GM04503 (cell line): ENCODE results near the gene SH3PXD2B.
"Not testable (repeated sequence)": the region's sequence is repeated elsewhere in the genome, so short reads cannot be mapped to it uniquely, and the experiment has no call there.

ENCODE experiments used
- DNase-seq: peaks from one replicate; pipeline ENCODE4 v3.0.0-alpha.2; 2012; ENCODE audit warnings: low read depth

Gene SH3PXD2B

DNA sequence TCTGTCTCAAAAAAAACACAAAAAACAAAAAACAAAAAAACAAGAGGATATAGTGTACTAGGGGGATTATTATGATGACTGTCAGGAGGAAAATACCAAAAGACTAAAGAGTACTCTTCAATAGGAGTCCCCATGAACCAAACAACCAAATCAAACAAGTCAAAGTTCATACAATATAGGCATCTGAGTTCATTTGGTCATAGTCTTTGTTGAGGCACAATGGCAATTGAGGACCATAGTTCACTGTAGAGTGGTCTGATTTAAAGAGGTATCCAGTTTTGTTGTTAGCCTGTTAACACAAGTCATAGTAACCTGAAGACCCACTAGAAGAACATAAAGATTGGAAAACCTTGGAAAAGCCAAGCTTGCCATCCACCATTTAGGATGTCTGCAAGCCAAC, 159.5 kb downstream of the SH3PXD2B start:
- no peak for DNase-seq

DNA sequence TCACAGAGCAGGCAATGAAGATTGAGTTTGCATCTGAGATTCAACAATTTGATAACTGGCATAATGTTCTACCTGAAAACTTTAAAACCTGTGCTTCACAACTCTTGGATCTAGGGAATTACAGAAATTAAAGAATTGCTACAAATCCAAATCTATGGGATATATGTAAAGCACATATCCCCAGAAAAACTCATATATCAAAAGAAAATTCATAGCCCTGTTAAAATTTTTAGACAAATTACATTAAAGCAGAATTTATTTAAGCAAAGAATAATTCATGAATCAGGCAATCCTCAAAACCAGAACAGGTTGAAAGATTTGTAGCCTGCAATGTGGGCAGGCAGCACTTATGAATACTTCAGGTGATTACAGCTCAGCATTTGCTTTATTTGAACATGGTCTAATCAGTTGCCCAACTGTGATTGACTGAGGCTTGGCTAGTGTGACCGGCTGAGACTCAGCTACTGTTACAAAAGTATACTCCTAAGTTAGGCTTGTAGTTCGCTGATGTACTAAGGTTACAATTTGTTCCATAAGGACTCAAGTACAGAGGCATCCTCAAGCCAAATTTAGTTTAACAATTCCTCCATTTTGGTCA, 160.5 kb downstream of the SH3PXD2B start:
- DNase-seq: no peak

DNA sequence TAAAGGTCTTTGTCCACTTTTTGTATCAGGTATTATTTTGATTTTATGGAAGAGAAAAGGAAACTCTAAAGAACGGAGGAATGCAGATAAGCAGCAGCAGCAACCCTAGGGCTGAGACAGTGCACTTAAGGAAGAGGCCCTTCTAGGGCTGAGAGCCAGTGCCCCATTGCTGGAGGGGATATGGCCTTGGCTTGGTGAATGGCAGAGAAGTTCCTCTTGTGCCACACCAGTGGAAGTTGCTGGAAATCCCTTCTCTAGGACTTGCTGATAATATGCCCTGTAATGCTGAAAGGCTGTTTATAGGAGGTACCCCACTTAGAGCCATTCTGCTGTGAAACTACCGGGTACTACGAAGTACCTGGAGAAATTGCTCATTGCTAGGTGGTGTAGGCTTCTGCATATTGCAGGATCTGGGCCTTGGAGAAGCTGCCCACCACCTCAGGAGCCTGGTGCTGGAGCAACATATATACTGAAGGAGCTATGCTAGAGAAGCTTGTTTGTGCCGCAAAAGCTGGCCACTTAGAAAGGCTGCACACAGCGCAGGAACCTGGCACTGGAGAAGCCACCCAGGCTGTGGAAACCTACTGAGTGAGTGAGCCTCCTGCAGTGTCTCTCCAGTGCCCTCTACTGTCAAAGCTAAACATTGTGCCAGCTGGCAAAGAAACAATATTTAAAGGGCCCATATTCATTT, 161.1 kb downstream of the SH3PXD2B start:
- peak; percentile 28 for DNase-seq

DNA sequence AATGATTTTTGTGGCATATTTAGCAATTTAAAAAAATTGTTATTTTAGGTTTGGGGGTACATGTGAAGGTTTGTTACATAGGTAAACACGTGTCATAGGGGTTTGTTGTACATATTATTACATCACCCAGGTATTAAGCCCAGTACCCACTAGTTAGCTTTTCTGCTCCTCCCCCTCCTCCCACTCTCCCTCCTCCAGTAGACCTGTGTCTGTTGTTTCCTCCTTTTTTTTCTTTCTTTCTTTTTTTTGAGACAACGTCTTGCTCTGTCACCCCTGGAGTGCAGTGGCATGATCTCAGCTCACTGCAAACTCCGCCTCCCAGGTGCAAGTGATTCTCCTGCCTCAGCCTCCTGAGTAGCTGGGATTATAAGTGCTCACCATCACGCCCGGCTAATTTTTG, 162.5 kb downstream of the SH3PXD2B start:
- DNase-seq: not testable (repeated sequence)

DNA sequence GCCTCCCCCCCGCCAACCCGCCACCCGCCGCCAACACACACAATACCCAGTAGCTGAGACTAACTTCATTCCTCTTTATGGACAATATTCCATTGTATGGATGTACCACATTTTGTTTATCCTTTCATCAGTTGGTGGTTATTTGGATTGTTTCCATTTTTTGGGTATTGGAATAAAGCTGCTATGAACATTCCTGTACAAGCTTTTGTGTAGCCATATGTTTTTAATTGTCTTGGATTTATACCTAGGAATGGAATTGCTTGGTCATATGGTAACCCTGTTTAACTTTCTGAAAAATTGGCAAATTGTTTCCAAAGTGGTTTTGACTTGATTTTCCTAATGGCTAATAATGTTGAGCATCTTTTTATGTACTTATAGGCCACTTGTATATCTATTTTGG, 165.9 kb downstream of the SH3PXD2B start:
- no peak for DNase-seq

DNA sequence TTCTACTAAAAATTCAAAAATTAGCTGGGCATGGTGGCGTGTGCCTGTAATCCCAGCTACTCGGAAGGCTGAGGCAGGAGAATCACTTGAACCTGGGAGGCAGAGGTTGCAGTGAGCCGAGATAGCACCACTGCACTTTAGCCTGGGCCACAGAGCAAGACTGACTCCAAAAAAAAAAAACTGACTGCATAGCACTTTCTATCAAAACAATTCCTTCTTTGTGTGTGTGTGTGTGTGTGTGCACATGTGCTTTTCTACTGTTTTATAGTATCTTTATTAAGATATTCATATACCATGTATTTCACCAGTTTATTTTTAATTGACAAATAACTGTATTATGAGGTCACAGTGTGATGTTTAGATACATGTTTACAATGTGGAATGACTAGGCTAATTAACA, 167.2 kb downstream of the SH3PXD2B start:
- DNase-seq: not testable (repeated sequence)

DNA sequence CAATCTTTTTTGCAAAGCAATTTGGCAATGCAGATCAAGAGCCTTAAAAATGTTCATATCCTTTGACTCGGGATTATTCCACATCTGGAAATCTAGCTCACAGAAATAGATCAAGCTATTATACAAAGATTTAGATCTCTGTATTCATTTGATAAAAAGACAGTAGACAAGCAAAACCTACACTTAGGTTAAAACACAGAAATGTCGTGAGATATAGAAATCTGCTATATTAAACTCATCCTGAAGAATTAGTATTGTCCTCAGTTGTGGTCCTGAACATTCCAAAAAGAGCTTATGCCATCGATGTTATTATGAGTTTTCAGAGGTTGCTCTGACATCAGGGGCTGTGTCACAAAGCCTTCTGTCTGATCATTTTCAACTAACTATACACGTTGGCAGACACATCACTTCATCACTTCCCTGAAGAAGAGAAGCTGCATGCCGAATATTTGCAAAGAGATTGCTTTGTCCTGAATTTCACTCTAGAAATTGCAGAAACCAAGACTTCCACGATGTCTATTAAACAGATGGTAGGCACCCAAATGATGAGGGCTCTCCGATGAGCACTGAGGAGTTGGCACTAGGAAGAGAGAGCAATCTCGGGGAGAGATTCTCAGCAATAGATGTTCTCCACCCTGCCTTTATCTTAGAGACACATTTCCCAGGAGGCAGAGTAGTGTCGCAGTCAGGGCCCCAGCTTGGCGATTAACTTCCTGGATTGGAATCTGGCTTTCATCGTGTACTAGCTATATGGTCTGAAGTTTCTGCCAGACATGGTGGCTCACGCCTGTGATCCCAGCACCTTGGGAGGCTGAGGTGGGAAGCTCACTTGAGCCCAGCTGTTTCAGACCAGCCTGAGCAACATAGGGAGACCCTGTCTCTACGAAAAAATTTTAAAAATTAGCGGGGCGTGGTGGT, 168.8 kb downstream of the SH3PXD2B start:
- no peak for DNase-seq

DNA sequence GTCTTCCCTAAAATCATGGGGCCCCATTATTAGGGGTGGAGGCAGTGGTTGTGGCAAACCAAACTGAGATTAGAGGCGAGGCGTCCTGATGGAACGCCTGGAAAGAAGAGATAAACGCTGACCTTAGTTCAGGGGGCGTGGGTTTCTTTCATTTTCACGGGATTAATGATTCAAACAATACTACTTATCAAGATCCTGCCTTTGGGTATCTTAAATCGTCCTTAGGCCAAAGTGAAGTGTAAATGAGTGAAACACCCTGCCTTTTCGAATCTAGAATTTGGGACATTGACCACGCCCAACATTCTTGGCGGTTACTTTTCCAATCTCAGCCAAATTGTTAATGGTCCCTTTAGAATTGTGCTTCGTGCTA, 169.7 kb downstream of the SH3PXD2B start:
- no peak for DNase-seq

DNA sequence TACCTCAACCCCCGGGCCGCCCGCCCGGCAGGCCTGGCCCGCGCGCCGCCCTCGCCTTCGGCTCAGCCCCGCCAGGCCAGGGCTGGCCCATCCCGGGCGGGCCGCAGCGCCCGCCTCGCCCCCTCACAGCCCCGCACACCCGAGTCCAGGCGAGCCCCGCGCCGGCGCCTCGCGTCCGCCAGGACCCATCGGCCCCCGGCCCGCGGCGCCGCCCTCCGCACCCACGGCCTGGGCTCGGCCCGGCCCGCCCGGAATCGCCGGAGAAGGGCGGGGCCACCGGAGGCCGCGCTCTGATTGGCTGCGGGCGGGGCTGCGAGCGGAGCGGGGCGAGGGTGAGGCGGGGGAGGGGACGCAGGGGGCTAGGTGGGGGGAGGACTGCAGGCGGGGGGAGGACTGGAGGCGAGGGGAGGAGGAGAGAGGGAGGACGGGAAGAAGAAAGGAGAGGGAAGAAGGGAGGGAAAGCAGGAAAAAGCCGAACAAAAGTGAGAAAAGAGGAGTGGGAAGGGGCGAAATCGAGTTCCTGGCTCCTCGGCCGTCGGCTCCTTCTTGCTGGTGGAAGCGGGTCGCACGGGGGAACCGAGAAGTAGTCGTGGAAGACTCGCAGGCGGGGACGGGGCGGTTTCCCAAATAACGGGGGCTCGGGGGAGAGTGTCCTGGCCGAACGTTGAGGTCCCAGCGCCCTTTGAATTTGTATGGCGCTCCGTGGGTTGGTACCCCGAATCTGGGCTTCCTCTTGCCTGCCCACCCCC, 170.3 kb downstream of the SH3PXD2B start:
- DNase-seq: no peak

DNA sequence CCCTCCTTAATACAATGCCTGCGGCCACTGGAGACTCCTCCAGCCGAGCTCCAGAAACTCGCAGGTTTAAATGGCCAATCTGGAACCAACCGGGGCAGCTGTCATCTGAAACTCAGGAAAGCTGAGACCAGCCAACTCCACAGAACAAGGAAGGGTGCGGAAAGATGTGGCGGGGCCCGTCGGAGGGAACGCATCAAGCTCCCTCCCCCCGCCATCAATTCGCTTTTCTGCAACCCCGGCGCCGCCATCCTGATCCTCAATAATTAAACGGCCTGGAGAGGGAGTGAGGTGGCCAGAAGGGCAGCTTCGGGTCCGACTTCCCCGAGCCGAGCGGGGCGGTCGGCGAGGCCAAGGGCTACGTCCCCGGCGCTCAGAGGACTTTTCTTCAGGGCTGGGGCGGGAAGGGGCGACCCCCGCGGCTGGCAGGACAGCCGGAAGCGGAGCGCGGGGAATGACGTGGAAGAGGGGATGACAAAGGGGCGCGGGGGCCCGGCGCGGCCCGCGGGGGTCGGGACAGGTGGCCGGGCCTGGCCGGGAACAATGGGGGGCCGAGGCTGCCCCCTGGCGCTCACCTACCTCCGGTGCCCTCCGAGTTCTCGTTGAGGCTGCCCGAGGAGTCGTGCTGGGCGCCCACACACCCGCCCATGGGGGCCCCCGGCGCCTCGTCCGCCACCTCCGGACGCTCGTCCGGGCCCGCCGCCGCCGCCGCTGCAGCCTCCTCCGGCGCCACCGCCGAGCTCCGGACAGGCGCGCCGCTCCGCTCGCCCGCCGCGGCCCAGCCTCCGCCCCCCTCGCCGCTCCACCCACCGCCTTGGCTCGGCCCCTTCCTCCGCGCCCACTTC, 171.1 kb downstream of the SH3PXD2B start, which contains the start of gene UBTD2:
UBTD2 (minus strand) TSS at position 745 of the 842 bp plus-strand sequence; CDS start at position 646, 99 bp downstream.
- DNase-seq: no peak

DNA sequence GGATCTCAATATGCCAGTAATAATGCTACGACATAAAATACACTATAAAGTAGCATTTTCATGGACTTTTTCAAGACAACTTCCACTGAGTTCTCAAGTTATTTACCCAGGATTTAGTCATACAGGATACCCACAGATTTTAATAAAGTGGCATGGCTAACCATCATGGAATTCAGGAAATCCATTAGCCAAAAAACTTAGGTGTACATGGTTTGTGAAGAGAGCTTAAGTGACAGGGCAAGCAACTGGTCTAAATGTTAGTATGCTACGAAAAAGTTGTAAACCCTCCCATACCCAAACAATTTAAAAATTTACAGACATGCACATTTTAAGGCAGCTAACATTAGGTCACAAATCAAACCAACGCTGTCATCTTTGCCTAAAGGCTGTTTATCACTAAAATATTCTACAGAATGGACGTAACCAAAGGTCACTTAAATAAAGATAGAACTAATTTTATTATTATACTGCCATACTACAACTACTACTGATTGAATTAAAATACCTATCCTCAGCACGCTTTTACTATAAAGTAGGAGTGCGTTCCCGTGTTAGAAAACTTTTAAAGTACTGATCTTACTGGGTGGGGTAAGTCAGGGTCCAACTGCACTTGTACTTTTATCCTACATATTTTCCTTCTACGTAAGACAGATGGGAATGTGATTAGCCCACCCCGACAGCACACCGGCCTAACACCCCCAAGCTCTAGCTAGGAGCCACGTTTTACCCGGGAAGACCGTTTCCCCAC, 171.9 kb downstream of the SH3PXD2B start:
- DNase-seq: no peak

DNA sequence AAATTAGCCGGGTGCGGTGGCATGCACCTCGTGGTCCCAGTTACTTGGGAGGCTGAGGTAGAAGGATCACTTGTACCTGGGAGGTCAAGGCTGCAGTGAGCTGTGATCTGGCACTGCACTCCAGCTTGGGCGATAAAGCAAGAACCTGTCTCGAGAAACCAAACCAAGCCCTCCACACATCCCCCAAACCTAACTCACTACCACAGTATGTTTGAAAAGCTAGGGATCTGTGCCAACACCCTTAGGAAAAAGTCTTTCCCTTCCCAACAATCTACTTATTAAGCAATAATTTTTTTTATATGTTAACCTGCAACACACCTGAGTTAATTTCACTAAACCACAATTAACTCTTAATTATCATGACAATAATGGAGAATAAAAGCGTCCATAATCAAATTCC, 173.0 kb downstream of the SH3PXD2B start:
- no peak for DNase-seq

DNA sequence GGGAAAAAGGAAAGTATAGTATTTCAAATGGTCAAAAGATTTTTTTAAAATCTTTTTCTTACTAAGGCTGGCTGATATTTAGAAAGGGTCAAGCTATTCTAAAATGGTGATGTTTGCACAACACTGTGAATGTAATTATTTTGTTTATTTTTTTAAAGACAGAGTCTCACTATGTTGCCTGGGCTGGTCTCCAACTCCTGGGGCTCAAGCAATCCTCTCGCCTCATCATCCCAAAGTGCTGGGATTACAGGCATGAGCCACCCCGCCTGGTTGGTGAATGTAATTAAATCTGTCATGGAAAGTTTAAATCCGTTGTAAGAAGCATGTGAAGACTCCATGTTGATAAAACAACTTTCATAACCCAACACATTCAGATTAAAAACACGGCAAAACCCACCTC, 173.4 kb downstream of the SH3PXD2B start:
- DNase-seq: peak; percentile 54

DNA sequence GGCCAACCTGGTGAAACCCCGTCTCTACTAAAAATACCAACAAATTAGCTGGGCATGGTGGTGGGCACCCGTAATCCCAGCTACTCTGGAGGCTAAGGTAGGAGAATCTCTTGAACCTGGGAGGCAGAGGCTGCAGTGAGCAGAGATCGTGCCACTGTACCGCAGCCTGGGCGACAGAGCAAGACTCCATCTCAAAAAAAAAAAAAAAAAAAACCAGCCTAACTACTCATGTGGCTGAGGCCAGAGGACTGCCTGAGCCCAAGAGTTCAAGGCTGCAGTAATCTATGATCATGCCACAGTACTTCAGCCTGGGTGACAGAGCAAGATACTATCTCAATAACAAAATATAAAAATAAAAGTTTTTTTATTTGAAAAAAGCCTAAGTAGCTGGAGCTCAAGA, 174.0 kb downstream of the SH3PXD2B start:
- no peak for DNase-seq

DNA sequence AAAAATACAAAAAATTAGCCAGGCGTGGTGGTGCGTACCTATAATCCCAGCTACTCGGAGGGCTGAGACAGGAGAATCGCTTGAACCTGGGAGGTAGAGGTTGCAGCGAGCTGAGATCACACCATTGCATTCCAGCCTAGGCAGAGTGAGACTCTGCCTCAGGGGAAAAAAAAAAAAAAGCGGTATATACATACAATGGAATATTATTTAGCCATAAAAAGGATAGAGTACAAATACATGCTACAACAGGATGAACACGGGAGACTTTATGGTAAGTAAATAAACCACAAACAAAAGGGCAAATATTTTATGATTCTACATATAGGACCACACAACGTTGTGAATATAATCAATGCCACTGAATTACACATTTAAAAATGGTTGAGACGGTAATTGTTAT, 176.0 kb downstream of the SH3PXD2B start:
- no peak for DNase-seq

DNA sequence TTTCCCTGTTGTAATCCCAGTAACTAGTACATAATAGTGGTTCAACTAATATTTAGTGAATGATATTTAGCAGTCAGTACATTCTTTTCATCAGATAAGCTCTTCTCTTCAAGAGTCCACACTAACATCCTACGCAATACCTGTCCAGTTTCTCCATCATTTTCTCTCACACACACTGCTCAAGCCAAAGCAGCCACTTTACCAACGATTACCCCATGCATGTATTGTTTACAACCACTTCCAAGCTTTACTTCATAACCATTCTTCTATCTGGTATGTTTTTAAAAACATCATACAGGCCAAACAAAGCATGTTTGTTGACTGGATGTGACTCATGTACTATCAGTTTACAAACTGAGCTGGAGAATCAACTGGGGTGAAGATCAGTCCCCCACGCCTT, 178.1 kb downstream of the SH3PXD2B start:
- DNase-seq: no peak
